BE2C (cell line): Measurements from ENCODE around the gene ADCYAP1.

Experiments used
- DNase-seq: peaks from one replicate; pipeline ENCODE4 v3.0.0-alpha.2; 2020
- H3K27me3 ChIP-seq: fragments of 250-450 bp; sonication (Bioruptor Pico); 2 replicates; pipeline ENCODE4 v1.5.1; 2020; ENCODE audit warnings: mild to moderate bottlenecking
- H3K36me3 ChIP-seq: fragments of 250-450 bp; sonication (Bioruptor Pico); 2 replicates; pipeline ENCODE4 v1.5.1; 2020; ENCODE audit warnings: mild to moderate bottlenecking
- H3K4me1 ChIP-seq: fragments of 250-450 bp; sonication (Bioruptor Pico); 2 replicates; pipeline ENCODE4 v1.5.1; 2020
- H3K4me3 ChIP-seq: 2 replicates; pipeline ENCODE4 v1.5.1; 2011; ENCODE audit warnings: low read depth, low read length
- H3K9me3 ChIP-seq: fragments of 250-450 bp; sonication (Bioruptor Pico); 2 replicates; pipeline ENCODE4 v1.5.1; 2020
- TF ChIP-seq, protein P1 (sequence below): IDR thresholded peaks from 2 replicates; pipeline ENCODE4 v1.5.1; 2012; ENCODE audit warnings: mild to moderate bottlenecking, low read depth, low read length

The ADCYAP1 gene

GRCh38 chr18:944440-944839 lies 39.8 kb downstream of the ADCYAP1 start:
- H3K4me1 ChIP-seq, result no peaks in the 10 kb centered on the region
- no peak for DNase-seq
- TF ChIP-seq, protein P1, sequence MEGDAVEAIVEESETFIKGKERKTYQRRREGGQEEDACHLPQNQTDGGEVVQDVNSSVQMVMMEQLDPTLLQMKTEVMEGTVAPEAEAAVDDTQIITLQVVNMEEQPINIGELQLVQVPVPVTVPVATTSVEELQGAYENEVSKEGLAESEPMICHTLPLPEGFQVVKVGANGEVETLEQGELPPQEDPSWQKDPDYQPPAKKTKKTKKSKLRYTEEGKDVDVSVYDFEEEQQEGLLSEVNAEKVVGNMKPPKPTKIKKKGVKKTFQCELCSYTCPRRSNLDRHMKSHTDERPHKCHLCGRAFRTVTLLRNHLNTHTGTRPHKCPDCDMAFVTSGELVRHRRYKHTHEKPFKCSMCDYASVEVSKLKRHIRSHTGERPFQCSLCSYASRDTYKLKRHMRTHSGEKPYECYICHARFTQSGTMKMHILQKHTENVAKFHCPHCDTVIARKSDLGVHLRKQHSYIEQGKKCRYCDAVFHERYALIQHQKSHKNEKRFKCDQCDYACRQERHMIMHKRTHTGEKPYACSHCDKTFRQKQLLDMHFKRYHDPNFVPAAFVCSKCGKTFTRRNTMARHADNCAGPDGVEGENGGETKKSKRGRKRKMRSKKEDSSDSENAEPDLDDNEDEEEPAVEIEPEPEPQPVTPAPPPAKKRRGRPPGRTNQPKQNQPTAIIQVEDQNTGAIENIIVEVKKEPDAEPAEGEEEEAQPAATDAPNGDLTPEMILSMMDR, result no peak
- H3K4me3 ChIP-seq, result no peak overlapping the region
- no peaks in the 10 kb centered on the region for H3K27me3 ChIP-seq
- H3K9me3 ChIP-seq, result no peaks in the 10 kb centered on the region
- no peaks in the 10 kb centered on the region for H3K36me3 ChIP-seq

DNA sequence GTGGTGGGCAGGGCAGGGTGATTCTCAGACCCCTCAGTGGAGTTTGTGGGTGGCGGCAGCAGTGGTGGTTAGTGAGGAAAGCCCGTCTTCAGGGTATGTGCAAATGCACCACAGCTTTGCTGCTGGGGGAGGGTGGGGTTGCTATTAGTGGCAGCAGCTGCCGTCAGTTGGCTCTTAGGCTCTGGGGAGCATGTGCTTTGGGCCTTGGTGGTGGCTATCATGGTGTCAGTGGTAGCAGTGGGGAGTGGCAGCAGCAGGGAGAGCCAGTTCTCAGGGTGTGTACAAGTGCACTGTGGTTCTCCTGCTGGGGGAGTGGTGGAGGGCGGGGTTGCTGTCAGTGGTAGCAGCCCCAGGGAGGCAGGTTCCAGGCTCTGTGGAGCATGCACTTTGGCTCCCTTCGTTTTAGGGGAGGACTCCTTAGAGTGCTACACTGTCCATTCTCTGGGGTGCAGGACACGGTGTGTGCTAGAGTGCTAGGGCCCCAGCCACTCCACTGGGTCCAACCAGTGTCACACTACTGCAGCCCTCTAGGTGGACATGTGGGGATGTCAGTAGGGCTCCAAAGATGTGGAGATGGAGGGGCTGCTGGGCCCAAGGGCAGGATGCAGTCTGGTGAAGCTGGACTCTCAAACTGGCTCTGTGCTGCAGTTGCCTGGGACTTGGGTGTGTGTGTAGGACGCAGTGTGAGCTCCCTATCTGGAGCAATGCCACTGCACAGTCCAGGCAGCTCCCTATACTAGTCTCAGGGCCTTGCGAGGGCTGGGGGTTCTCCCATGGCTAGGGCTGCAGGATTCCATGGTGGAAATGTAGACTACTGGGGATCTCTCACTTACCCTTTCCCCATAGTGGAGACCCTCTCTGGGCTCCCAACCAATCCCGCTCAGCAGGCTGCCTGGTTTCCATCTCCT lies 45.3 kb downstream of the ADCYAP1 start:
- TF ChIP-seq, protein P1, result no peak
- Histone ChIP-seq H3K27me3 (no peaks in the 10 kb centered on the region), H3K36me3 (no peaks in the 10 kb centered on the region), H3K4me1 (no peaks in the 10 kb centered on the region), H3K4me3 (no peak overlapping the region), H3K9me3 (no peaks in the 10 kb centered on the region)
- no peak for DNase-seq

- H3K4me3 ChIP-seq, result no peak overlapping the region
- no peak for DNase-seq
- H3K4me1 ChIP-seq, result no peaks in the 10 kb centered on the region
- TF ChIP-seq, protein P1, result no peak
- H3K27me3 ChIP-seq, result no peaks in the 10 kb centered on the region
- no peaks in the 10 kb centered on the region for H3K9me3 ChIP-seq
- H3K36me3 ChIP-seq, result no peaks in the 10 kb centered on the region
Observed at GRCh38 chr18:950882-951495, 46.3 kb downstream of the ADCYAP1 start.

- TF ChIP-seq, protein P1, result no peak
- H3K9me3 ChIP-seq, result no peaks in the 10 kb centered on the region
- H3K27me3 ChIP-seq, result no peaks in the 10 kb centered on the region
- H3K4me3 ChIP-seq, result no peak overlapping the region
- DNase-seq, result no peak
- no peaks in the 10 kb centered on the region for H3K36me3 ChIP-seq
- no peaks in the 10 kb centered on the region for H3K4me1 ChIP-seq
Observed at GRCh38 chr18:955384-956066, 50.9 kb downstream of the ADCYAP1 start.

DNA sequence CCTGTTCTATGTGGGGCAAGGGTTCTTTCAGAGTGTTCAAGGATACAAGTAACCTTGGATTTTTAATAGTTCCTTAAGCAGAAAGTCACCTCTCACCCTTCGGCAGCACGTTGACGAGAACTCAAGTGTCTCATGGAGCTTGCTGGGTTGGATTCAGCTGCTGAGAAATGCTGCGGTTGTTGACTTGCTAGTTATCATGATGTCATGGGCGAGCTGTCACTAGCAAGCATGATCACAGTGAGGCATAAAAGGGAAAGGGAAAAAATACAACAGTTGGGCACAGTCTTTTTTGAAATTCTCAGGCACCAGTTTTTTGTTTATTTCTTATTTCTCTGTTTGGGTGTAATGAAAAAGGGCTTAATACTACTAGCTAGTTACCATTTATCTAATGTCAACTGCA lies 53.2 kb downstream of the ADCYAP1 start:
- no peaks in the 10 kb centered on the region for H3K4me1 ChIP-seq
- TF ChIP-seq, protein P1, result no peak
- DNase-seq, result no peak
- no peaks in the 10 kb centered on the region for H3K9me3 ChIP-seq
- no peak overlapping the region for H3K4me3 ChIP-seq
- no peaks in the 10 kb centered on the region for H3K27me3 ChIP-seq
- H3K36me3 ChIP-seq, result no peaks in the 10 kb centered on the region

DNA sequence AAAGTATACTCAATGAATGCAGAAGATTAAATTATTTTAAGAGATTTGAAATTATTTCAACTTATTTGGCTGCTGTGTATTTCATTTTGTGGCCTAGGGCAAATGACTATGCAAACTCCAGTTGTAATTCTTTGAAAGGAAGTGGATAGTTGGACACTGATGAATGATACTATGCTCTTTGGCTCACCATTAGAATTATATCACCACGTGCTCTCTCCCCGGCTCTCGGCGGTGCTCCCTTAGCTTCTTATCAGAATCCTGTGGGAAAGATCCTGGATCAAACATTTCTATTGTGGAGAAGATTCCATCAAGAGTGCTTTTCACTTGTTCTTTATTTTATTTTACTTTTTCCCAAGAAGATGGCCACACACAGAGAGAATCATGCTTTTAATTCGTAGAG lies 55.2 kb downstream of the ADCYAP1 start:
- Histone ChIP-seq H3K4me3 (no peak overlapping the region), H3K27me3 (no peaks in the 10 kb centered on the region), H3K4me1 (no peaks in the 10 kb centered on the region; the same call in 1 of the 2 replicates), H3K36me3 (no peaks in the 10 kb centered on the region), H3K9me3 (no peaks in the 10 kb centered on the region)
- TF ChIP-seq, protein P1, result no peak
- no peak for DNase-seq
